Activated CD4-positive, alpha-beta T cell treated with anti-CD3 and anti-CD28 coated beads, Interleukin-2, amount 50 U/mL, for 4 hours (primary cell): ENCODE results near the gene GAS6.
A peak's percentile ranks its signal among the peaks of the same experiment; 100 is the strongest.

Experiments used
- DNase-seq, 2 experiments: peaks; one replicate each; pipeline ENCODE4 v3.0.0-alpha.2; 2020

GAS6 gene

GRCh38 chr13:113850722-113851479 lies 13.0 kb downstream of the GAS6 start:
- no peak for DNase-seq

- DNase-seq, result no peak
These were observed 13.7 kb downstream of the GAS6 start for GRCh38 chr13:113849981-113850721.

DNA sequence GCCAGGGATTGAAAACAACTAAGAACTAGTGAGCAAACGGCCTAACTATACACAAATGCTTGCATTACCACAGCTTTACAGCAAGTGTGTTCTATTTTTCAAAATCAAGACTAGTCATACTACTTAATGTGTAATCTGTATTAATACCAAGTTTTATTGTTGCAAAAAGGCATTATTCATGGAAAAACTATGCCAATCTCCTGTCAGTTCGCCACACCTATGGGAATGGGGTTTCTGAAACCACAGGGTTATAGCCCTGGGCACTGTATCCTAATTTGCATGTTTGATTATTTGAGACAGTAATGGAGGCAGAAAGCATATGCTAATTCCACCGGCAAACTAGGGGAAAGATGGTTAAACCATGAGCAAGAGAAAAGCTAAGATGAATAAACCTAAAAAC lies 14.3 kb downstream of the GAS6 start:
- no peak for DNase-seq

DNA sequence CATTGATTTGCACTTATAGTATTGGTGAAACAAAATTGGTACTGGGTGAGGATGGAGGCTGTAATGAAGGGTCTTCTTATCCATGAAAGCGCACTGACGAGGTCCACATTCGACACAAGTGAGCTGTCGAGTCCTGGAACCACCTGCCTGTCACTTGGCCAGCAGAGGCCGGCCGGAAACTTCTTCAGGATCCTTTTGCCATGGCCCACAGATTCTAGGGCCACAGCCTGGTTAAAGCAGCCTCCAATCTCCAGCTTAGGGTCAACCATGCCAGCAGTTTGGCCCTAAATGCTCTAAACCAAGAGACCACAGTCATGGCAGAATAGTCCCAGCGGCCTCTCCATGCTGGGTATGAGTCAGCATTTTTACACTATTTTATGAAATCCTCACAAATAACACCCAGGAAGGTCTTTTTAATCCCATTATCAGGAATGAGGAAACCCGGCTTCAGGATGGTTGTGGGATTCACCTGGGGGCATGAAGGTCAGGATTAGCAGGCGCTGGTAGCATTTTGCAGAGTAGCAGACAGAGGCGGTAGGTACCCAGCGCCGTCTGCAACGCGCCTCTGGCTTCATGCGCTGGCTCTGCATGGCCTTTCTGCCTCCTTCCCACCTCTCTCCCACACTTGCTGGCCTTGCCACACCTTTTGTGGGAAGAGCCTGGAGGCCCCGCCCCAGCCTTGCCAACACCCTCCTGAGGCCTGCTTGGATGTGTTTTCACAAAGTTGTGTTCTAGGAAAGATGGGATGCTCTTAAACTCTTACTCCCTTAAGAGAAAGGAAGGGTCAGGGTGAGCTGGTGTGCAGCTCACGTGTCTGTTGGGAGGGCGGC lies 15.2 kb downstream of the GAS6 start:
- DNase-seq, result no peak

- no peak for DNase-seq
These were observed 15.9 kb downstream of the GAS6 start for GRCh38 chr13:113848020-113848419.

GRCh38 chr13:113846636-113847318 lies 17.1 kb downstream of the GAS6 start:
- peak in 1 of 2 experiments; percentile 11 for DNase-seq

DNA sequence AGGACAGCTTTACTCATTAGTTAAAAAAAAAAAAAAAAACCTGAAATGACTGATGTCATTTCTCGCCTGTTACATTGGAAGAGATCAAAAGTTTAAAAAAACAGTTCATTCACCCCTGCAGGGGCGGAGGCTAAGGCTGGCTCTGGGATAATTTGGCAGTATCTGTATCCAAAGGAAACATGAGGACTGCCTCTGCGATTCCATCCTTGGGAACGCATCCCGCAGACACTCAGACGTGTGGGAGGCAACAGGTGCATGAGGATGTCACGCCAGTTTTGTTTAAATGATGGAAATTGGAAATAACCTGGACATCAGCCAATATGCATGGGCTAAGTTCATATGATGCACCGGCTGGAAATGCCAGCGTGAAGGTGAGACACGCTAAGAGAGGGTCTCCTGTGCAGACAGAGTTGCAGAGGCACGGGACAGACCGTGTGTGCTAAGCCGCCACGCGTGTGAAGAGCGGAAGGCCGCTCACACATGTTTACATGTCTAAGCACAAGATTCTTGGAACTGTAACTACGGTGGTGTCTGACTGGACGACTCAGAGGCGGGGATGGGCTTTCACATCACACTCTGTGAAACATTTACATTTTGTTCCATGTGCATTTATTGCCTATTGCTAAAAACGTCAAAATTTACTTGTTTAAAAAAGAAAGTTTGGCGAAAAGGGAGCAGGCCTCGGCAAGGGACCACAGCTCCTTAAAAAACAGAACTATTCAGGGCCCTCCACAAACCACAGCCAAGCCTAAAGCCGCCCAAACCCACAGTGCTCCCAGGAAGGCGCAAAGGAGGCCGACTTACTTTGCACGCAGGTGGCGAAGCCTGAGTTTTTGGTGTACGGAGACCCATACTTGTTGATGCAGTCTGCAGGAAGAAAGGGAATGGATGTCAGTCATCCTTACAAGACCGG lies 17.9 kb downstream of the GAS6 start:
- DNase-seq, result no peak

- DNase-seq, result no peak
These were observed 18.8 kb downstream of the GAS6 start for GRCh38 chr13:113845055-113845454.

DNA sequence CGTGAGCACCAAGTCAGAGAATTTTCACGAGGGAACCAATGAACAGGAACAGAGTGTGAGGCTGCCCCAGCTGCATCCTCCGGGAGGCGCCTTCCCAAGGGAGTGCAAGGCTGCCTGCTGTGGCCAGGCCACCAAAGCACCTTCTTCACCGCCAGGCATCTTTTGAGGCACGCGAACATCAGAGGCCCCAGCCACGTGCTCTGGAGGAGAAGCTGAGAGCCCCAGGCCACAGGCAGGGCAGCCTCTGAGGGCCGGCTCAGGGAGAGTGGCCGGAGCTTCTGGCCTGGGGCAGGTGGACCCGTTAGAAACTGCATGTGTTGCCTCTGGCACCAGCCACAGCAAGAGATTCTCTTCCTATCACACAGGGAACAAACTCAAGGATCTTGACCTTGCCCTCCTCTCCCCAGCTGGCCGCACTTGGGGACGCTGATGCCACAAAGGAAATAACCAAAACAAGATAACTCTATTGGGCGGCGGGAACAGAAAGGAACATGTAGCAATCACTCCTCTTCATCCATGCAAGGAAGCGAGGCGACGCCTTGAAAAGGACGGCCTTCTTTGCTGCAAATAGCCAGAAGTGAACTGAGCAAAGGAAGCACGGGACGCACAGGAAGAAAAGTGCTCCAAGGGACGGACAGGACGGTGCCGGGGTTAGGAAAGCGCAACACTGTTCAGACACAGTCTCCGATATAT lies 19.9 kb downstream of the GAS6 start:
- DNase-seq, result no peak

DNA sequence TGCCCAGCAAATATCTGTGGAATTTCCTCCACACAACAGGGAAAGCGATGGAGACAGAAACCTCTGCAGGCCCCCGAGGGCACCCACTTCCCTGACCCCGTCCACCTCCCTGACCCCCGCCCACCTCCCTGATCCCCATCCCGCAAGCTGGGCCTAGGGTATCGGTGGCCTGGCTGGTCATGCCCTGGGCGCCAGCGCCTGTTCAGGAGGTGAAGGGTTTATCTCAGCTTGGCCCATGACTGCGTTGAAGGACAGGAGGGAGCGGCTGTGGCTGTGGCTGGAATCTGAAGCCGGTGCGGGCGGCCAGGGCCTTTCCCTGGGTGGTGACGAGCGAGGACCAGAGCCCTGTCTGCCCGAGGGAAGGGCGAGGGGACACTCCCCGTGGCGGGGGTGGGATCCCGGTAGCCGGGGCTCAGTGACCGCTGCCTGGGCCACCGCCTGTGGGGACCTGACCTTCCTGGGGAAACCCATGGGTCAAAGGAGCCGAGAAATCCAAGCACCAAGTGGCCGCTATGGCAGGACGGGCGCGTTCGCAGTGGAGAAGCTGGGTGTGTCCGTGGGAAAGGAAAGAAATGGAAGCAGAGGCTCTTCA lies 20.7 kb downstream of the GAS6 start:
- DNase-seq, result no peak

- no peak for DNase-seq
These were observed 21.4 kb downstream of the GAS6 start for GRCh38 chr13:113842336-113843062.

DNA sequence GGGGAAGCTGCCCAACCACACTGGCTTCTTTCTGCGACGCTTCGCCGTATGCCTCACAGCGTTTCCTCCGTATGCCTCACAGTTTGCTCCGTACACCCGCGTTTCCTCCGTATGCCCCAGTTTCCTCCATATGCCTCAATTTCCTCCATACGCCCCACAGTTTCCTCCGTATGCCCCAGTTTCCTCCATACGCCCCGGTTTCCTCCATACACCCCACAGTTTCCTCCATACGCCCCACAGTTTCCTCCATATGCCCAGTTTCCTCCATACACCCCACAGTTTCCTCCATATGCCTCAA lies 22.6 kb downstream of the GAS6 start:
- no peak for DNase-seq

DNA sequence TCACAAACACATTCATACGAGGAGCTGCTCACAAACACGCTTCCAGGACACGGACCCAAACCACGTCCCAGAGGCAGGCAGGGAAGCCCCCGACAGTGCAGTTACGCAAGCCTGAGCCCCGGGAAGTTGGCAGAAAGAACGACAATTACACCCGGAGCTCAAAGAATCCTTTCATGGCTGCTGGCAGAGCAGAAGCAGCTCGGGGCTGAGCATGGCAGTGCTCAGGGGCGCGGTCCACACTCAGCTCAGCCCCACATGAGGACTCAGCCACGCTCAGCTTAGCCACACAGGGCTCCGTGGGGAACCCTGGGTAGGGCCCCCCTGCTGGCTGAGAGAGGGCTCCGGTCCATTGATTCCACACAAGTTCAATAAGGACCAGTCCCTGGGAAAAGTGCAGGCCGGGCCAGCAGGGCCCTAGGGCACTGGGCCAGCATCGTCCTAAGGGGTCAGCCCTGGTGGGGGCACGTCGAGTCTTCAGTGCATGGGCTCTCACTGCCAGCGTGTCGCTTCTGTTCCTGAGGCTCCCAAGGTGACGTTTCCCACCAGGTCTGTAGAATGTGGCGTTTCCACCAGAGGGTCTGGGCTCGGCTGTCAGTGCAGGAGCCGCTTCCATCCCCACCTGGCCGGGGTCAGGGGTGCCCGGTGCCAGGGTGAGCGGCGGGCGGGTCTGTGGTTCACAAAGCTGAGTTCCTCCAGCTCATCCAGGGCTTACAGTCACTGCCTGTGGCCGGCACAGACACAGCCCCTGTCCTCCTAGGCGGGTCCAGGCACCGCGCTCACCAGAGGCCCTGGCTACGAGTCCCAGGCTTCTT lies 23.1 kb downstream of the GAS6 start:
- DNase-seq, result no peak

DNA sequence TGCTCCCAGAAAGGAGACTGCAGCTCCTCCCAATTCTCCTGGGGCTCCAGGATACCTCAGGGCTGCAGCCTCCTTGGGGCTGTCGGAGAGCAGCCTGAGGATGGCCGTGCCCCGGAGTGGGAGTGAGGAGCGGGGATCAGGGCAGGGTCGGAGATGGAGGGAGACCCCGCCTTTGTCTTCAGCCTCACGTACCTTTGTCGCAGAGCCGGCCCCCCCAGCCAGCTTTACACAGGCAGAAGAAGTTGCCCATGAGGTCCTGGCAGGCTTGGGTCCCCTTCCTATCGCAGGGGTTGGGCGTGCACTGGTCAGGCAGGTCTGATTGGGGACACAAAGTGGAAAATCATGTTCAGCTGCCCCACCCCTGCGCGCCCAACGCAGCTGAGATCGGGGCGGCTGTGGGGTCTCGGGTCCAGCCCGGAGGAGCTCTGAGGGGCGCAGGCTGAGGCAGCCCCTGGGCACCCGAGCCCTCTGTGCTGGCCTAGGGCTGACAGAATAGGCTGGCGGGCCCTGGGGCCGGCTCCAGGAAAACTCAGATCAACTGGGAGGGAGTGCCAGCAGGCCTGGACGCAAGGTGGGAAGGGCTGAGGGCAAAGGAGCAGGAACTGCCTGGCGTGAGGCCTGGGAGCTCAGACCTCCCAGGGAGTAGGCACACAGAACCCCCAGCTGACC lies 24.2 kb downstream of the GAS6 start:
- no peak for DNase-seq

GRCh38 chr13:113838711-113839201 lies 25.1 kb downstream of the GAS6 start:
- no peak for DNase-seq

- DNase-seq, result no peak
These were observed 26.1 kb downstream of the GAS6 start for GRCh38 chr13:113837560-113838355.

- no peak for DNase-seq
These were observed 26.9 kb downstream of the GAS6 start for GRCh38 chr13:113836768-113837559.
